ENCODE results near the gene SNAP47.

- no peak for TF ChIP-seq CTCF (IDR thresholded peaks at IDR 0.05; ENCODE audit: extremely low read depth in 1 of 2, insufficient read depth in 1 of 2, low read depth in 1 of 2, low read length in 2 of 2)
- no peak for TF ChIP-seq POLR2A (IDR thresholded peaks at IDR 0.05; ENCODE audit: low read depth, low read length)
- no peak for TF ChIP-seq JUN (IDR thresholded peaks at IDR 0.05; ENCODE audit: borderline replicate concordance, insufficient read depth, insufficient read length, low read depth)
- TF ChIP-seq EZH2 (IDR thresholded peaks at IDR 0.05; ENCODE audit: borderline replicate concordance, low read depth, low read length, severe bottlenecking) = no peak
- no peak for TF ChIP-seq POLR2AphosphoS5 (IDR thresholded peaks at IDR 0.05; ENCODE audit: insufficient read depth, low read depth, low read length)
- TF ChIP-seq MAX (IDR thresholded peaks at IDR 0.05; ENCODE audit: insufficient read depth, insufficient read length) = no peak
- no peak for TF ChIP-seq MYC (IDR thresholded peaks at IDR 0.05; ENCODE audit: low read depth, low read length)
Observed at GRCh38 chr1:227774821-227775661, 39.8 kb downstream of the SNAP47 start.

Measured in endothelial cell of umbilical vein (primary cell).